BLaER1 treated with 17β-estradiol and CSF1 and Interleukin-3, amounts not matched to agents 10 nM and 100 nM (cell line): Measurements from ENCODE around the gene RAPGEF6.
"Not testable (repeated sequence)": the region's sequence is repeated elsewhere in the genome, so short reads cannot be mapped to it uniquely, and the experiment has no call there.

Experiments
- H3K27ac ChIP-seq, 11 experiments: shearing (Covaris generic); formaldehyde crosslinking; 2 replicates each; pipeline ENCODE4 v1.8.1; 2022
- H3K27me3 ChIP-seq, 11 experiments: shearing (Covaris generic); formaldehyde crosslinking; 2 replicates each; pipeline ENCODE4 v1.8.1; 2022
- H3K36me3 ChIP-seq, 11 experiments: shearing (Covaris generic); formaldehyde crosslinking; 2 replicates each; pipeline ENCODE4 v1.8.1; 2022
- H3K4me1 ChIP-seq, 10 experiments: shearing (Covaris generic); formaldehyde crosslinking; 2 replicates each; pipeline ENCODE4 v1.8.1; 2022
- H3K4me2 ChIP-seq, 11 experiments: shearing (Covaris generic); formaldehyde crosslinking; 2 replicates each; pipeline ENCODE4 v1.8.1; 2022
- H3K4me3 ChIP-seq, 10 experiments: shearing (Covaris generic); formaldehyde crosslinking; 2 replicates each; pipeline ENCODE4 v1.8.1; 2022
- H3K9ac ChIP-seq, 11 experiments: shearing (Covaris generic); formaldehyde crosslinking; 2 replicates each; pipeline ENCODE4 v1.8.1; 2022
- H3K9me3 ChIP-seq, 11 experiments: shearing (Covaris generic); formaldehyde crosslinking; replicated peaks in 1 of 11; 2 replicates each; pipeline ENCODE4 v1.8.1; 2022
- H4K20me1 ChIP-seq, 11 experiments: shearing (Covaris generic); formaldehyde crosslinking; 2 replicates each; pipeline ENCODE4 v1.8.1; 2022
- Cebpa-rat ChIP-seq, 11 experiments: shearing (Covaris generic); IDR thresholded peaks; 2 replicates each; pipeline ENCODE4 v1.8.1; 2022

The RAPGEF6 gene

GRCh38 chr5:131627207-131627865 lies 7.7 kb downstream of the RAPGEF6 start:
- TF ChIP-seq Cebpa-rat (IDR thresholded peaks at IDR 0.05), result no peak
- Histone ChIP-seq H3K9ac (no peak overlapping the region), H3K4me1 (peaks cover 15 to 37% (median 26%) of the 10 kb centered on the region in 10 experiments), H4K20me1 (peaks cover 23 to 97% (median 59%) of the 10 kb centered on the region in 11 experiments; a peak in 20 of 22 replicates), H3K4me2 (no peak overlapping the region), H3K4me3 (no peak overlapping the region), H3K27ac (no peak overlapping the region), H3K27me3 (no peaks in the 10 kb centered on the region), H3K36me3 (peaks cover 33 to 91% (median 65%) of the 10 kb centered on the region in 11 experiments), H3K9me3 (peaks cover 0 to 61% (median 46%) of the 10 kb centered on the region in 11 experiments; a peak in 17 of 22 replicates)

- Histone ChIP-seq H3K27ac (no peak overlapping the region), H3K4me3 (no peak overlapping the region), H3K9me3 (peaks cover 0 to 48% (median 33%) of the 10 kb centered on the region in 11 experiments; a peak in 16 of 22 replicates), H3K9ac (no peak overlapping the region), H3K4me1 (no peaks in the 10 kb centered on the region), H4K20me1 (peaks cover 28 to 97% (median 66%) of the 10 kb centered on the region in 11 experiments; a peak in 19 of 22 replicates), H3K36me3 (peaks cover 41 to 94% (median 78%) of the 10 kb centered on the region in 11 experiments), H3K4me2 (no peak overlapping the region), H3K27me3 (no peaks in the 10 kb centered on the region)
- no peak for TF ChIP-seq Cebpa-rat (IDR thresholded peaks at IDR 0.05)
Measured at GRCh38 chr5:131622633-131623032, 12.4 kb downstream of the RAPGEF6 start.

GRCh38 chr5:131621164-131621563 lies 13.9 kb downstream of the RAPGEF6 start:
- not testable (repeated sequence) for H3K27me3 ChIP-seq, H3K4me2 ChIP-seq, H3K4me1 ChIP-seq, H3K27ac ChIP-seq, H3K9ac ChIP-seq, H3K4me3 ChIP-seq
- H3K9me3 ChIP-seq, result peaks cover 0 to 48% (median 37%) of the 10 kb centered on the region in 11 experiments; a peak in 18 of 22 replicates
- peaks cover 41 to 96% (median 81%) of the 10 kb centered on the region in 11 experiments for H3K36me3 ChIP-seq
- H4K20me1 ChIP-seq, result peaks cover 28 to 100% (median 75%) of the 10 kb centered on the region in 11 experiments; a peak in 19 of 22 replicates

- H3K27ac ChIP-seq, result no peak overlapping the region
- no peak for TF ChIP-seq Cebpa-rat (IDR thresholded peaks at IDR 0.05)
- peaks cover 27 to 96% (median 78%) of the 10 kb centered on the region in 11 experiments for H3K36me3 ChIP-seq
- H4K20me1 ChIP-seq, result peaks cover 23 to 100% (median 77%) of the 10 kb centered on the region in 11 experiments; a peak in 19 of 22 replicates
- H3K27me3 ChIP-seq, result no peaks in the 10 kb centered on the region
- H3K4me3 ChIP-seq, result no peak overlapping the region
- H3K9ac ChIP-seq, result no peak overlapping the region
- peaks cover under 1 to 12% (median 4%) of the 10 kb centered on the region in 10 experiments; a peak in 11 of 20 replicates for H3K4me1 ChIP-seq
- peaks cover 8 to 48% (median 42%) of the 10 kb centered on the region in 11 experiments for H3K9me3 ChIP-seq
- no peak overlapping the region for H3K4me2 ChIP-seq
Measured at GRCh38 chr5:131619102-131619501, 15.9 kb downstream of the RAPGEF6 start.

- peaks cover 13 to 99% (median 74%) of the 10 kb centered on the region in 11 experiments; a peak in 19 of 22 replicates for H4K20me1 ChIP-seq
- H3K27ac ChIP-seq, result no peak overlapping the region
- no peaks in the 10 kb centered on the region for H3K27me3 ChIP-seq
- no peak overlapping the region for H3K4me3 ChIP-seq
- H3K9me3 ChIP-seq, result peaks cover 13 to 60% (median 50%) of the 10 kb centered on the region in 11 experiments
- peaks cover 5 to 12% (median 9%) of the 10 kb centered on the region in 10 experiments; a peak in 13 of 20 replicates for H3K4me1 ChIP-seq
- H3K4me2 ChIP-seq, result no peak overlapping the region
- H3K9ac ChIP-seq, result no peak overlapping the region
- peaks cover 13 to 94% (median 79%) of the 10 kb centered on the region in 11 experiments for H3K36me3 ChIP-seq
- no peak for TF ChIP-seq Cebpa-rat (IDR thresholded peaks at IDR 0.05)
Measured at GRCh38 chr5:131617140-131617822, 17.7 kb downstream of the RAPGEF6 start.

GRCh38 chr5:131615957-131616356 lies 19.1 kb downstream of the RAPGEF6 start:
- no peak overlapping the region for H3K27ac ChIP-seq
- H3K4me3 ChIP-seq, result no peak overlapping the region
- no peak overlapping the region for H3K9ac ChIP-seq
- peaks cover 7 to 99% (median 65%) of the 10 kb centered on the region in 11 experiments; a peak in 19 of 22 replicates for H4K20me1 ChIP-seq
- TF ChIP-seq Cebpa-rat (IDR thresholded peaks at IDR 0.05), result no peak
- peak overlapping the region in 2 of 11 experiments; percentile 5 to 13; a peak in 1 of 22 replicates for H3K4me2 ChIP-seq
- peaks cover 13 to 67% (median 51%) of the 10 kb centered on the region in 11 experiments for H3K9me3 ChIP-seq
- no peaks in the 10 kb centered on the region for H3K27me3 ChIP-seq
- H3K4me1 ChIP-seq, result peaks cover 5 to 12% (median 9%) of the 10 kb centered on the region in 10 experiments; a peak in 13 of 20 replicates
- peaks cover 6 to 93% (median 79%) of the 10 kb centered on the region in 11 experiments for H3K36me3 ChIP-seq

- Histone ChIP-seq H3K4me3 (no peak overlapping the region), H3K4me2 (peak overlapping the region in 4 of 11 experiments; percentile 19 to 30 (median 26); a peak in 5 of 22 replicates)
Measured at GRCh38 chr5:131613423-131613822, 21.6 kb downstream of the RAPGEF6 start.

GRCh38 chr5:131611064-131611381 lies 24.0 kb downstream of the RAPGEF6 start:
- Histone ChIP-seq H3K27me3 (no peaks in the 10 kb centered on the region), H3K4me3 (no peak overlapping the region), H3K4me2 (no peak overlapping the region), H3K9me3 (peaks cover 13 to 61% (median 40%) of the 10 kb centered on the region in 11 experiments), H3K36me3 (peaks cover 9 to 83% (median 63%) of the 10 kb centered on the region in 11 experiments), H3K4me1 (peaks cover 17 to 33% (median 20%) of the 10 kb centered on the region in 10 experiments), H4K20me1 (peaks cover 27 to 99% (median 81%) of the 10 kb centered on the region in 11 experiments; a peak in 17 of 22 replicates), H3K27ac (no peak overlapping the region), H3K9ac (no peak overlapping the region)
- TF ChIP-seq Cebpa-rat (IDR thresholded peaks at IDR 0.05), result no peak

More at GRCh38 chr5:131613423-131613822, 21.6 kb downstream of the RAPGEF6 start:
- H3K4me1 ChIP-seq, result peaks cover 12 to 27% (median 19%) of the 10 kb centered on the region in 10 experiments
- no peak overlapping the region for H3K9ac ChIP-seq
- no peak for TF ChIP-seq Cebpa-rat (IDR thresholded peaks at IDR 0.05)
- H3K27me3 ChIP-seq, result no peaks in the 10 kb centered on the region
- H3K36me3 ChIP-seq, result peaks cover 9 to 98% (median 81%) of the 10 kb centered on the region in 11 experiments
- H3K27ac ChIP-seq, result no peak overlapping the region
- peaks cover 13 to 76% (median 57%) of the 10 kb centered on the region in 11 experiments for H3K9me3 ChIP-seq
- peaks cover 14 to 99% (median 65%) of the 10 kb centered on the region in 11 experiments; a peak in 17 of 22 replicates for H4K20me1 ChIP-seq
